Ovary (tissue), 3 donors: ENCODE data around the gene CSTPP1.
"Not testable (repeated sequence)": the region's sequence is repeated elsewhere in the genome, so short reads cannot be mapped to it uniquely, and the experiment has no call there.

Experiments used
- EP300 ChIP-seq: sonication (generic); formaldehyde crosslinking; IDR thresholded peaks from one replicate; pipeline ENCODE4 v1.6.1; 2017; ENCODE audit warnings: antibody characterized with exemption
- POLR2A ChIP-seq: fragments of 450-650 bp; IDR thresholded peaks from one replicate; pipeline ENCODE4 v1.6.1; 2017; ENCODE audit warnings: antibody characterized with exemption, mild to moderate bottlenecking, moderate library complexity
- TF ChIP-seq, protein P1 (sequence below), 3 donors: fragments of 450-650 bp in 2 of 3; fragments of 200-600 bp in 1 of 3; IDR thresholded peaks; one replicate each; pipeline versions ENCODE4 v1.5.1 to v1.8.0; 2016 to 2022; ENCODE audit warnings: antibody characterized with exemption in 3 of 3, mild to moderate bottlenecking in 1 of 3
- donor health status: DM: no; HTN: no; CAD: no.

DNA sequence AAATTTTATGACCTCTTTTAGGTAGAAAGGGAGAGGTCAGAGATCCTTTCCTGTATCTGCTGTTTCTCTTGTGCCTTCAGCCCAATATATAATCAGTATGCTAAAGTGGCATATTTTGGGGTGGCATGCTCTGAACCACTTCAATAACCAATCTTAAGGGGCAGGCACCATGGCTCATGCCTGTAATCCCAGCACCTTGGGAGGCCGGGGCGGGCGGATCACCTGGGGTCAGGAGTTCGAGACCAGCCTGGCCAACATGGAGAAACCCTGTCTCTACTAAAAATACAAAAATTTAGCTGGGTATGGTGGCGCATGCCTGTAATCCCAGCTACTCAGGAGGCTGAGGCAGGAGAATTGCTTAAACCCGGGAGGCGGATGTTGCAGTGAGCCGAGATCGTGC lies 261.6 kb downstream of the CSTPP1 start:
- TF ChIP-seq, protein P1, sequence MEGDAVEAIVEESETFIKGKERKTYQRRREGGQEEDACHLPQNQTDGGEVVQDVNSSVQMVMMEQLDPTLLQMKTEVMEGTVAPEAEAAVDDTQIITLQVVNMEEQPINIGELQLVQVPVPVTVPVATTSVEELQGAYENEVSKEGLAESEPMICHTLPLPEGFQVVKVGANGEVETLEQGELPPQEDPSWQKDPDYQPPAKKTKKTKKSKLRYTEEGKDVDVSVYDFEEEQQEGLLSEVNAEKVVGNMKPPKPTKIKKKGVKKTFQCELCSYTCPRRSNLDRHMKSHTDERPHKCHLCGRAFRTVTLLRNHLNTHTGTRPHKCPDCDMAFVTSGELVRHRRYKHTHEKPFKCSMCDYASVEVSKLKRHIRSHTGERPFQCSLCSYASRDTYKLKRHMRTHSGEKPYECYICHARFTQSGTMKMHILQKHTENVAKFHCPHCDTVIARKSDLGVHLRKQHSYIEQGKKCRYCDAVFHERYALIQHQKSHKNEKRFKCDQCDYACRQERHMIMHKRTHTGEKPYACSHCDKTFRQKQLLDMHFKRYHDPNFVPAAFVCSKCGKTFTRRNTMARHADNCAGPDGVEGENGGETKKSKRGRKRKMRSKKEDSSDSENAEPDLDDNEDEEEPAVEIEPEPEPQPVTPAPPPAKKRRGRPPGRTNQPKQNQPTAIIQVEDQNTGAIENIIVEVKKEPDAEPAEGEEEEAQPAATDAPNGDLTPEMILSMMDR (IDR thresholded peaks at IDR 0.05), result not testable (repeated sequence)
- not testable (repeated sequence) for TF ChIP-seq POLR2A, EP300
